Measurements from ENCODE around the gene TMEM178B.
"Not testable (repeated sequence)": the region's sequence is repeated elsewhere in the genome, so short reads cannot be mapped to it uniquely, and the experiment has no call there.

The TMEM178B gene

GRCh38 chr7:141073641-141074161, at the start of gene TMEM178B:
Gene TMEM178B, plus strand, starts transcription at chr7:141074064.
- no peak for DNase-seq

GRCh38 chr7:141024668-141025067, 49.2 kb upstream of the TMEM178B start:
- DNase-seq = no peak

- no peak for DNase-seq
Measured at GRCh38 chr7:141027043-141027442, 46.8 kb upstream of the TMEM178B start.

- no peak for DNase-seq
Measured at GRCh38 chr7:141028767-141029166, 45.1 kb upstream of the TMEM178B start.

GRCh38 chr7:141032539-141033323, 41.1 kb upstream of the TMEM178B start:
- not testable (repeated sequence) for DNase-seq

GRCh38 chr7:141038100-141038499, 35.8 kb upstream of the TMEM178B start:
- not testable (repeated sequence) for DNase-seq

GRCh38 chr7:141039376-141039775, 34.5 kb upstream of the TMEM178B start:
- no peak for DNase-seq

- no peak for DNase-seq
Measured at GRCh38 chr7:141042222-141043193, 31.4 kb upstream of the TMEM178B start.

GRCh38 chr7:141043616-141044015, 30.2 kb upstream of the TMEM178B start:
- DNase-seq = no peak

- DNase-seq = no peak
Measured at GRCh38 chr7:141045126-141045841, 28.6 kb upstream of the TMEM178B start.

- DNase-seq = no peak
Measured at GRCh38 chr7:141045842-141046620, 27.8 kb upstream of the TMEM178B start.

- peak; percentile 28 to 49 for DNase-seq
Measured at GRCh38 chr7:141053626-141054025, 20.2 kb upstream of the TMEM178B start.

GRCh38 chr7:141055146-141055545, 18.7 kb upstream of the TMEM178B start:
- no peak for DNase-seq

- no peak for DNase-seq
Measured at GRCh38 chr7:141057788-141058187, 16.1 kb upstream of the TMEM178B start.

GRCh38 chr7:141067856-141068255, 6.0 kb upstream of the TMEM178B start:
- not testable (repeated sequence) for DNase-seq

GRCh38 chr7:141071260-141071854, 2.5 kb upstream of the TMEM178B start:
- DNase-seq = peak; percentile 31 to 36

- no peak for DNase-seq
Measured at GRCh38 chr7:141071855-141072547, 1.9 kb upstream of the TMEM178B start.

GRCh38 chr7:141072548-141073172, 1.2 kb upstream of the TMEM178B start:
- no peak for DNase-seq

- no peak for DNase-seq
Measured at GRCh38 chr7:141073173-141073640, 657 bp upstream of the TMEM178B start.
